H1 (cell line): ENCODE results near the gene TNS2. TPM values are rescaled to one million over a fixed set of nuclear protein-coding genes. Genes with fewer than 3 reads are reported as not detected.
A peak's percentile ranks its signal among the peaks of the same experiment; 100 is the strongest.

Experiments
- CTCF ChIA-PET: fragments of 300-600 bp; sonication (Branson Sonifier 250); formaldehyde crosslinking; loops from one replicate; lab custom pipeline; 2021; ENCODE audit not compliant: partially characterized antibody; lab: Charles Lee
- POLR2A ChIA-PET: fragments of 300-600 bp; sonication (Branson Sonifier 250); formaldehyde crosslinking; loops from one replicate; lab custom pipeline; 2021; ENCODE audit warnings: inconsistent platforms; ENCODE audit not compliant: partially characterized antibody; lab: Charles Lee
- DNase-seq, 2 experiments: peaks; one replicate each; pipeline versions ENCODE4 v3.0.0 to v3.0.0-alpha.2; 2010 to 2022; ENCODE audit warnings: low spot score in 2 of 2, low read depth in 1 of 2, mixed read lengths in 1 of 2
- FAIRE-seq: peaks from 2 replicates; lab custom pipeline; 2011; peaks lifted over from hg19 to GRCh38; lab: Jason Lieb, UNC
- H2AFZ ChIP-seq: 2 replicates; pipeline ENCODE4 v1.8.1; 2012; ENCODE audit warnings: low read length, inconsistent platforms
- H2AK5ac ChIP-seq: 2 replicates; pipeline ENCODE4 v1.6.1; 2013; ENCODE audit warnings: low read depth, low read length
- H2BK120ac ChIP-seq: replicated peaks from 2 replicates; pipeline ENCODE3; 2013; ENCODE audit warnings: low read depth, low read length, inconsistent platforms
- H2BK12ac ChIP-seq: 2 replicates; pipeline ENCODE4 v1.6.1; 2013; ENCODE audit warnings: low read depth, low read length
- H2BK15ac ChIP-seq: 2 replicates; pipeline ENCODE4 v1.6.1; 2013; ENCODE audit warnings: low read length
- H2BK20ac ChIP-seq: 2 replicates; pipeline ENCODE4 v1.6.1; 2013; ENCODE audit warnings: low read length
- H2BK5ac ChIP-seq: 2 replicates; pipeline ENCODE4 v1.6.1; 2013; ENCODE audit warnings: low read depth, low read length
- H3K14ac ChIP-seq: 2 replicates; pipeline ENCODE4 v1.6.1; 2013; ENCODE audit warnings: inconsistent platforms; ENCODE audit not compliant: insufficient read length
- H3K18ac ChIP-seq: 2 replicates; pipeline ENCODE4 v1.6.1; 2013; ENCODE audit warnings: low read length; ENCODE audit errors: extremely low read depth
- H3K23ac ChIP-seq: 2 replicates; pipeline ENCODE4 v1.6.1; 2013; ENCODE audit warnings: inconsistent platforms; ENCODE audit not compliant: insufficient read length
- H3K23me2 ChIP-seq: 2 replicates; pipeline ENCODE4 v1.6.1; 2013; ENCODE audit warnings: low read depth, low read length
- H3K27ac ChIP-seq: 2 replicates; pipeline ENCODE4 v1.6.1; 2011; ENCODE audit warnings: low read depth, low read length, inconsistent platforms
- H3K27me3 ChIP-seq, 4 experiments: replicated peaks in 1 of 4; 1 replicate in 1 of 4; 2 replicates in 3 of 4; pipeline versions ENCODE4 v1.6.1 to v1.8.1; 2011 to 2013; ENCODE audit warnings: low read length in 3 of 4, mild to moderate bottlenecking in 3 of 4, inconsistent platforms in 2 of 4, mixed read lengths in 2 of 4, moderate library complexity in 1 of 4; ENCODE audit not compliant: control insufficient read depth in 3 of 4, insufficient read depth in 3 of 4; ENCODE audit errors: extremely low read depth in 1 of 4
- H3K36me3 ChIP-seq, 4 experiments: 2 replicates each; pipeline versions ENCODE4 v1.6.1 to v1.8.1; 2011 to 2013; ENCODE audit warnings: mild to moderate bottlenecking in 4 of 4, low read length in 3 of 4, moderate library complexity in 2 of 4, control low read depth in 1 of 4, inconsistent platforms in 1 of 4; ENCODE audit not compliant: insufficient read depth in 4 of 4, control insufficient read depth in 2 of 4
- H3K4ac ChIP-seq: replicated peaks from 2 replicates; pipeline ENCODE3; 2013; ENCODE audit warnings: low read length, low read depth, mixed read lengths, inconsistent platforms; ENCODE audit not compliant: insufficient read length
- H3K4me1 ChIP-seq, 4 experiments: replicated peaks in 1 of 4; 1 replicate in 1 of 4; 2 replicates in 3 of 4; pipeline versions ENCODE4 v1.6.1 to v1.8.1; 2011 to 2013; ENCODE audit warnings: low read length in 3 of 4, inconsistent platforms in 2 of 4, mixed read lengths in 1 of 4; ENCODE audit not compliant: insufficient read depth in 4 of 4, control insufficient read depth in 3 of 4
- H3K4me2 ChIP-seq, 2 experiments: 2 replicates each; pipeline versions ENCODE4 v1.6.1 to v1.8.1; 2011 to 2013; ENCODE audit warnings: low read depth in 2 of 2, low read length in 2 of 2, control low read depth in 1 of 2, inconsistent platforms in 1 of 2, mild to moderate bottlenecking in 1 of 2; ENCODE audit not compliant: insufficient read depth in 1 of 2
- H3K4me3 ChIP-seq, 4 experiments: fragments of 200-600, 300-600 bp in 1 of 4; sonication (generic), shearing (Covaris generic), sonication (Bioruptor Twin) in 1 of 4; 2 replicates each; pipeline versions ENCODE4 v1.5.1 to v1.8.1; 2011 to 2016; ENCODE audit warnings: low read length in 4 of 4, low read depth in 3 of 4, control low read depth in 2 of 4, inconsistent platforms in 2 of 4, mild to moderate bottlenecking in 2 of 4, mixed read lengths in 1 of 4, moderate library complexity in 1 of 4; ENCODE audit not compliant: insufficient read depth in 2 of 4; ENCODE audit errors: extremely low read depth in 1 of 4
- H3K56ac ChIP-seq: replicated peaks from 2 replicates; pipeline ENCODE3; 2013; ENCODE audit warnings: low read depth, mild to moderate bottlenecking, mixed read lengths, low read length, inconsistent platforms; ENCODE audit not compliant: insufficient read length
- H3K79me1 ChIP-seq: 2 replicates; pipeline ENCODE4 v1.6.1; 2013; ENCODE audit warnings: low read depth, low read length, control low read depth
- H3K79me2 ChIP-seq, 2 experiments: 2 replicates each; pipeline versions ENCODE4 v1.6.1 to v1.8.1; 2012 to 2013; ENCODE audit warnings: low read length in 2 of 2, mild to moderate bottlenecking in 2 of 2, inconsistent platforms in 1 of 2; ENCODE audit not compliant: insufficient read depth in 2 of 2, control insufficient read depth in 1 of 2
- H3K9ac ChIP-seq, 4 experiments: replicated peaks in 1 of 4; 1 replicate in 1 of 4; 2 replicates in 3 of 4; pipeline versions ENCODE4 v1.6.1 to v1.8.1; 2011 to 2013; ENCODE audit warnings: low read depth in 3 of 4, low read length in 3 of 4, control low read depth in 2 of 4, mild to moderate bottlenecking in 2 of 4, moderate library complexity in 2 of 4, inconsistent platforms in 1 of 4; ENCODE audit errors: extremely low read depth in 1 of 4
- H3K9me3 ChIP-seq, 2 experiments: 2 replicates each; pipeline versions ENCODE4 v1.6.1 to v1.8.1; 2012 to 2013; ENCODE audit warnings: mild to moderate bottlenecking in 2 of 2, moderate library complexity in 2 of 2, control low read depth in 1 of 2, inconsistent platforms in 1 of 2, low read depth in 1 of 2, low read length in 1 of 2, mixed read lengths in 1 of 2; ENCODE audit not compliant: insufficient read depth in 2 of 2
- H4K20me1 ChIP-seq, 2 experiments: replicated peaks in 1 of 2; 2 replicates each; pipeline versions ENCODE3 to v1.8.1; 2011 to 2013; ENCODE audit warnings: inconsistent platforms in 2 of 2, low read length in 2 of 2, mild to moderate bottlenecking in 1 of 2; ENCODE audit not compliant: insufficient read depth in 2 of 2, control insufficient read depth in 1 of 2
- H4K5ac ChIP-seq: 2 replicates; pipeline ENCODE4 v1.6.1; 2013; ENCODE audit warnings: low read length, low read depth, mixed read lengths, inconsistent platforms; ENCODE audit not compliant: insufficient read length
- H4K8ac ChIP-seq: 2 replicates; pipeline ENCODE4 v1.8.0; 2013; ENCODE audit warnings: mild to moderate bottlenecking, moderate library complexity, low read length, inconsistent platforms; ENCODE audit not compliant: insufficient read depth; ENCODE audit errors: extremely low read depth
- H4K91ac ChIP-seq: replicated peaks from 2 replicates; pipeline ENCODE3; 2013; ENCODE audit warnings: low read length, mixed read lengths, inconsistent platforms; ENCODE audit not compliant: insufficient read length
- ASH2L ChIP-seq: fragments of 200-600, 300-600 bp; sonication (generic); IDR thresholded peaks from one replicate; pipeline ENCODE4 v1.7.1; 2017; ENCODE audit warnings: low read length
- BRCA1 ChIP-seq: IDR thresholded peaks from 2 replicates; pipeline ENCODE4 v1.6.1; 2012; ENCODE audit warnings: low read depth, low read length, improper control_type of control experiment
- CHD1 ChIP-seq: IDR thresholded peaks from 2 replicates; pipeline ENCODE4 v1.6.1; 2012; ENCODE audit warnings: low read depth, low read length, improper control_type of control experiment
- KDM1A ChIP-seq: fragments of 200-600, 300-600 bp; sonication (generic); IDR thresholded peaks from 2 replicates; pipeline ENCODE4 v1.7.1; 2016; ENCODE audit warnings: mild to moderate bottlenecking, low read length, borderline replicate concordance
- KDM5A ChIP-seq: fragments of 200-600 bp; IDR thresholded peaks from 2 replicates; pipeline ENCODE4 v1.7.1; 2012; ENCODE audit warnings: mild to moderate bottlenecking, low read length, inconsistent platforms, mixed read lengths
- POLR2A ChIP-seq, 2 experiments: IDR thresholded peaks; 1 replicate in 1 of 2; 2 replicates in 1 of 2; pipeline ENCODE4 v1.6.1; 2011; ENCODE audit warnings: low read depth in 2 of 2, low read length in 2 of 2, mild to moderate bottlenecking in 2 of 2; ENCODE audit errors: control extremely low read depth in 1 of 2
- POLR2AphosphoS5 ChIP-seq: IDR thresholded peaks from 2 replicates; pipeline ENCODE4 v1.6.1; 2011; ENCODE audit warnings: low read depth, low read length
- SRF ChIP-seq: IDR thresholded peaks from 2 replicates; pipeline ENCODE4 v1.6.1; 2011; ENCODE audit warnings: mild to moderate bottlenecking, low read depth, low read length, moderate library complexity
- SUZ12 ChIP-seq: fragments of 200-600 bp; sonication (generic); IDR thresholded peaks from 2 replicates; pipeline ENCODE4 v1.6.1; 2012; ENCODE audit warnings: mild to moderate bottlenecking, inconsistent platforms, low read length, moderate library complexity, mixed read lengths
- TEAD4 ChIP-seq: IDR thresholded peaks from 2 replicates; pipeline ENCODE4 v1.6.1; 2012; ENCODE audit warnings: low read depth, low read length, inconsistent platforms, mixed read lengths
- USF2 ChIP-seq: IDR thresholded peaks from 2 replicates; pipeline ENCODE4 v1.6.1; 2011; ENCODE audit warnings: low read length, improper control_type of control experiment
- WGBS, 2 experiments: shearing (Covaris generic) in 1 of 2; methylation state at CpG; one replicate each; pipeline versions ENCODE4 v1.1.6 to v1.1.7; 2013 to 2015; ENCODE audit warnings: low lambda C conversion rate in 2 of 2, mixed read lengths in 2 of 2, inconsistent platforms in 1 of 2, low coverage in 1 of 2, missing lambda C conversion rate in 1 of 2; ENCODE audit not compliant: insufficient replicate concordance in 2 of 2, insufficient coverage in 1 of 2, insufficient read length in 1 of 2; ENCODE audit errors: extremely low coverage in 1 of 2, missing lambda C conversion rate in 1 of 2; 5-methylcytosine and 5-hydroxymethylcytosine counted together
- polyA plus RNA-seq, 7 experiments: library from polyadenylated mRNA; depleted of rRNA in 3 of 7; stranded (reverse) in 5 of 7; unstranded in 2 of 7; fragments of >200 nt in 5 of 7; fragments of 200-250 nt in 2 of 7; gene quantifications; 1 replicate in 5 of 7; 2 replicates in 1 of 7; 4 replicates in 1 of 7; pipeline versions ENCODE4 v1.2.1 to v1.2.3, GENCODE V29; 2011 to 2013; ENCODE audit warnings: missing spikeins in 2 of 7, mixed read lengths in 2 of 7
- total RNA-seq: library from RNA; stranded (reverse); fragmentation: NEBNext Ultra II Directional; extraction: Animal tissue kit (Norgen Biotek cat#: 25700); gene quantifications from 2 replicates; pipeline ENCODE4 v1.2.1, GENCODE V29; 2021

Gene TNS2
- total and polyA plus RNA-seq, 2 of the 8 experiments (the other 6 are each of a cell fraction or from before 2014, with no cell fraction given): 2.8 to 4.7 TPM

GRCh38 chr12:53045696-53046045 is 4.2 kb upstream of the TNS2 start:
- H3K14ac ChIP-seq: no peak overlapping the region
- no peak overlapping the region for H3K9ac ChIP-seq
- DNase-seq (no peak), FAIRE-seq (no peak)
- peak overlapping the region; percentile 74 for H3K4ac ChIP-seq
- H3K9me3 ChIP-seq: no peaks in the 10 kb centered on the region
- peak overlapping the region; percentile 41 to 98 for H3K4me2 ChIP-seq
- H3K18ac ChIP-seq: no peak overlapping the region; the same call in 1 of the 2 replicates
- H3K4me3 ChIP-seq: peak overlapping the region in 2 of 4 experiments; percentile 10 to 94; a peak in 2 of 8 replicates
- H2BK20ac ChIP-seq: no peak overlapping the region
- peak overlapping the region; percentile 48 for H4K91ac ChIP-seq
- H2AFZ ChIP-seq: no peak overlapping the region
- no peak overlapping the region; the same call in 1 of the 2 replicates for H2BK12ac ChIP-seq
- H2BK5ac ChIP-seq: no peak overlapping the region; the same call in 1 of the 2 replicates
- H3K23me2 ChIP-seq: peaks cover 24% of the 10 kb centered on the region
- H2BK15ac ChIP-seq: 0 out of 2 replicates have a peak overlapping the region, but pooled peaks have one; percentile 10
- H3K56ac ChIP-seq: no peak overlapping the region
- H3K79me2 ChIP-seq: no peaks in the 10 kb centered on the region
- H3K4me1 ChIP-seq: peaks cover 25 to 62% (median 48%) of the 10 kb centered on the region in 4 experiments
- POLR2A ChIA-PET: interaction anchor here (0.6 to 35.6 kb wide), 7 partner anchors 8 to 222 kb away, joined by 3 to 711 read pairs (median 5); partner anchors contain the start of genes EIF4B and ESPL1
- H4K5ac ChIP-seq: no peak overlapping the region
- CTCF ChIA-PET: interaction anchor here (0.6 to 15.7 kb wide), 8 partner anchors 8 to 180 kb away, joined by 3 to 258 read pairs (median 4); no protein-coding TSS in a partner anchor
- H4K8ac ChIP-seq: no peak overlapping the region; the same call in 1 of the 2 replicates
- H4K20me1 ChIP-seq: peaks cover 0 to 13% of the 10 kb centered on the region in 2 experiments
- peaks cover 0 to 20% (median 17%) of the 10 kb centered on the region in 4 experiments; a peak in 6 of 7 replicates for H3K27me3 ChIP-seq
- no peak overlapping the region for H3K27ac ChIP-seq
- H2BK120ac ChIP-seq: no peak overlapping the region
- H2AK5ac ChIP-seq: no peak overlapping the region
- H3K36me3 ChIP-seq: peaks cover 0 to 8% (median 3%) of the 10 kb centered on the region in 4 experiments; a peak in 3 of 8 replicates
- 54% methylated on average over 5 of the region's 5 CpGs; no CpG with 5 or more reads in 1 of the 2 experiments for WGBS, 2 experiments
- no peak overlapping the region for H3K23ac ChIP-seq
- peaks cover 2% of the 10 kb centered on the region; the same call in 1 of the 2 replicates for H3K79me1 ChIP-seq
- TF ChIP-seq POLR2AphosphoS5 (no peak), USF2 (no peak), ASH2L (no peak), SUZ12 (no peak), TEAD4 (no peak), KDM1A (no peak), SRF (no peak), POLR2A (IDR thresholded peaks at IDR 0.05; ENCODE audit: control extremely low read depth in 1 of 2, low read depth in 2 of 2, low read length in 2 of 2) (no peak), CHD1 (no peak), KDM5A (no peak), BRCA1 (no peak)
